ENCODE data around the gene IQSEC1. TPM values are rescaled to one million over a fixed set of nuclear protein-coding genes. Genes with fewer than 3 reads are reported as not detected.

IQSEC1 gene
- total and polyA plus RNA-seq, 9 of the 15 experiments (the other 6 are each of a cell fraction or from before 2014, with no cell fraction given): 0.56 to 39.0 (median 6.8) TPM

DNA sequence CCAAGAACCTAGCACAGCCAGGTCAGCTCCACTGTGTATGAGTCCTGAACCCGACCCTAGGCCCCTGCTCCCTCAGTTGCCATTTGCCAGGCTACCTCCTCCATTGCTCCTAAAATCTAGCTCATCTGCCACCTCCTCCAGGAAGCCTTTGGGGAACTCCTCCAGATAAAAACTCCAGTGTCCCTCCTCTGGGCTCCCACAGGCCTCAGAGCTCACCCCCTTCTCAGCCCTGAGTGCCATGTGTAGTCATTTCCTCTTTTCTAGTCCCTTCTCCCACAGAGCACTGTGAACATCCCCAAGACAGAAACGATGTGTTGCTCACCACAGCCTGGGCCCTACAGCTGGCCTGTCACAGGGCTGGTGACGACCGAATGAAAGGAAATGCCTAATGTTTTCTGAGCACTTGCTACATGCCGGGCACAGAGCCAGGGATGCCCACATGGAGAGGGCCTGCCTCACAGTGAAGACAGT is 61.0 kb downstream of the IQSEC1 start:
- no peaks in the 10 kb centered on the region for H3K27me3 ChIP-seq (ENCODE audit: control insufficient read depth in 2 of 2, insufficient read depth in 2 of 2, low read length in 2 of 2)
- H2AFZ ChIP-seq (ENCODE audit: low read depth, low read length): peak overlapping the region; percentile 69
- no TSS peak for BruUV-seq (replicated peaks)
- no peaks in the 10 kb centered on the region for H3K9me3 ChIP-seq (replicated peaks; ENCODE audit: control insufficient read depth, insufficient read depth, low read depth, low read length)
- 0 out of 2 replicates have a peak, but pooled peaks cover 4% of the 10 kb centered on the region for H4K20me1 ChIP-seq (replicated peaks; ENCODE audit: control insufficient read depth, insufficient read depth, low read length)
- H3K4me3 ChIP-seq: no peak overlapping the region
- DNase-seq (ENCODE audit: extremely low read depth in 1 of 4, low spot score in 3 of 4) (no peak), ATAC-seq (0 out of 3 replicates have a peak, but pooled peaks have one; percentile 3), FAIRE-seq (no peak)
- no peaks in the 10 kb centered on the region for H3K79me2 ChIP-seq (ENCODE audit: control insufficient read depth, insufficient read depth, low read length)
- WGBS (ENCODE audit: insufficient coverage, low coverage, missing lambda C conversion rate): 61% methylated on average over 5 of the region's 5 CpGs
- in situ Hi-C loops (cut with MboI) (no loop called here), intact Hi-C loops (cut with micrococcal nuclease) (loop anchor here (2.0 kb wide), 1 partner anchor 17 kb away; no protein-coding TSS in a partner anchor)
- H3K27ac ChIP-seq (ENCODE audit: extremely low read depth, low read depth, low read length): no peak overlapping the region
- CTCF ChIA-PET (ENCODE audit: low intra/inter-chr PET ratio): no interaction called here
- H3K36me3 ChIP-seq (ENCODE audit: control insufficient read depth, insufficient read depth, low read length): no peaks in the 10 kb centered on the region
- H3K9me1 ChIP-seq (ENCODE audit: control insufficient read depth, insufficient read depth, low read length): no peaks in the 10 kb centered on the region
- H3K4me2 ChIP-seq (ENCODE audit: insufficient read depth, low read length): no peak overlapping the region
- peak overlapping the region in 1 of 2 experiments; percentile 17; a peak in 1 of 4 replicates for H3K9ac ChIP-seq (ENCODE audit: insufficient read depth in 1 of 2, low read depth in 2 of 2, low read length in 2 of 2)
- POLR2A ChIA-PET: interaction anchor here (0.6 to 0.8 kb wide), 3 partner anchors 13 to 1055 kb away, joined by 3 read pairs; no protein-coding TSS in a partner anchor
- H3K4me1 ChIP-seq (replicated peaks in 1 of 2; ENCODE audit: control insufficient read depth in 2 of 2, insufficient read depth in 2 of 2, low read length in 2 of 2): peaks cover 82% of the 10 kb centered on the region in 2 experiments
- TF ChIP-seq HLTF (IDR thresholded peaks at IDR 0.05) (no peak), NCOA4 (IDR thresholded peaks at IDR 0.05; ENCODE audit: partially characterized antibody) (no peak), ZFP1 (CRISPR knock-in tag; IDR thresholded peaks at IDR 0.05) (no peak), ZNF79 (CRISPR knock-in tag; IDR thresholded peaks at IDR 0.05; ENCODE audit: low read depth) (no peak), ZNF224 (CRISPR knock-in tag; IDR thresholded peaks at IDR 0.05) (no peak), ZNF75A (CRISPR knock-in tag; IDR thresholded peaks at IDR 0.05) (peak; percentile 80), FUS (optimal IDR thresholded peaks at IDR 0.05; ENCODE audit: low read depth, low read length) (no peak), CREBBP (IDR thresholded peaks at IDR 0.05; ENCODE audit: low read depth, low read length) (no peak), NR2C1 (IDR thresholded peaks at IDR 0.05) (no peak), NR2C1 (tag; IDR thresholded peaks at IDR 0.05) (no peak), IRF2 (CRISPR knock-in tag; IDR thresholded peaks at IDR 0.05) (no peak), CCAR2 (IDR thresholded peaks at IDR 0.05; ENCODE audit: low read depth, low read length) (no peak), GATAD2B (IDR thresholded peaks at IDR 0.05; ENCODE audit: borderline replicate concordance) (no peak), GABPB2 (CRISPR knock-in tag; conservative IDR thresholded peaks at IDR 0.05) (no peak), ZNF436 (CRISPR knock-in tag; IDR thresholded peaks at IDR 0.05) (peak; percentile 88), SMAD2 (IDR thresholded peaks at IDR 0.05; ENCODE audit: low read depth, low read length) (no peak), DNMT1 (IDR thresholded peaks at IDR 0.05) (no peak)
- TF ChIP-seq, protein P1, sequence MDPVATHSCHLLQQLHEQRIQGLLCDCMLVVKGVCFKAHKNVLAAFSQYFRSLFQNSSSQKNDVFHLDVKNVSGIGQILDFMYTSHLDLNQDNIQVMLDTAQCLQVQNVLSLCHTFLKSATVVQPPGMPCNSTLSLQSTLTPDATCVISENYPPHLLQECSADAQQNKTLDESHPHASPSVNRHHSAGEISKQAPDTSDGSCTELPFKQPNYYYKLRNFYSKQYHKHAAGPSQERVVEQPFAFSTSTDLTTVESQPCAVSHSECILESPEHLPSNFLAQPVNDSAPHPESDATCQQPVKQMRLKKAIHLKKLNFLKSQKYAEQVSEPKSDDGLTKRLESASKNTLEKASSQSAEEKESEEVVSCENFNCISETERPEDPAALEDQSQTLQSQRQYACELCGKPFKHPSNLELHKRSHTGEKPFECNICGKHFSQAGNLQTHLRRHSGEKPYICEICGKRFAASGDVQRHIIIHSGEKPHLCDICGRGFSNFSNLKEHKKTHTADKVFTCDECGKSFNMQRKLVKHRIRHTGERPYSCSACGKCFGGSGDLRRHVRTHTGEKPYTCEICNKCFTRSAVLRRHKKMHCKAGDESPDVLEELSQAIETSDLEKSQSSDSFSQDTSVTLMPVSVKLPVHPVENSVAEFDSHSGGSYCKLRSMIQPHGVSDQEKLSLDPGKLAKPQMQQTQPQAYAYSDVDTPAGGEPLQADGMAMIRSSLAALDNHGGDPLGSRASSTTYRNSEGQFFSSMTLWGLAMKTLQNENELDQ (CRISPR knock-in tag; IDR thresholded peaks at IDR 0.05; ENCODE audit: borderline replicate concordance): no peak
- TF ChIP-seq, protein P2, sequence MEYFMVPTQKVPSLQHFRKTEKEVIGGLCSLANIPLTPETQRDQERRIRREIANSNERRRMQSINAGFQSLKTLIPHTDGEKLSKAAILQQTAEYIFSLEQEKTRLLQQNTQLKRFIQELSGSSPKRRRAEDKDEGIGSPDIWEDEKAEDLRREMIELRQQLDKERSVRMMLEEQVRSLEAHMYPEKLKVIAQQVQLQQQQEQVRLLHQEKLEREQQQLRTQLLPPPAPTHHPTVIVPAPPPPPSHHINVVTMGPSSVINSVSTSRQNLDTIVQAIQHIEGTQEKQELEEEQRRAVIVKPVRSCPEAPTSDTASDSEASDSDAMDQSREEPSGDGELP (CRISPR knock-in tag; IDR thresholded peaks at IDR 0.05; ENCODE audit: borderline replicate concordance): peak; percentile 40
- TF ChIP-seq, protein P3, sequence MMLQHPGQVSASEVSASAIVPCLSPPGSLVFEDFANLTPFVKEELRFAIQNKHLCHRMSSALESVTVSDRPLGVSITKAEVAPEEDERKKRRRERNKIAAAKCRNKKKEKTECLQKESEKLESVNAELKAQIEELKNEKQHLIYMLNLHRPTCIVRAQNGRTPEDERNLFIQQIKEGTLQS (IDR thresholded peaks at IDR 0.05): no peak
- TF ChIP-seq, protein P3 (CRISPR knock-in tag; conservative IDR thresholded peaks at IDR 0.05): no peak; the same call in 1 of the 2 replicates
